ENCODE measurements around the gene PRMT3.

GRCh38 chr11:20355221-20356219 is 32.0 kb upstream of the PRMT3 start:
- TF ChIP-seq POLR2A (IDR thresholded peaks at IDR 0.05) (no peak), CTCF (IDR thresholded peaks at IDR 0.05) (peak in 5 of 6 experiments; percentile 29 to 78 (median 63))
